OCI-LY7 (cell line): ENCODE data around the gene NTM.
A peak's percentile ranks its signal among the peaks of the same experiment; 100 is the strongest.

Experiments
- CTCF ChIP-seq: fragments of 200-600 bp; sonication (generic); conservative IDR thresholded peaks from 2 replicates; pipeline ENCODE4 v1.5.1; 2014; ENCODE audit warnings: mild to moderate bottlenecking, antibody characterized with exemption, low read length, moderate library complexity, mixed read lengths
- EZH2phosphoT487 ChIP-seq: fragments of 200-600 bp; sonication (generic); IDR thresholded peaks from 2 replicates; pipeline ENCODE4 v1.6.1; 2018; ENCODE audit warnings: low read depth, borderline replicate concordance, mild to moderate bottlenecking, mixed run types, antibody characterized with exemption, low read length, moderate library complexity, mixed read lengths

DNA sequence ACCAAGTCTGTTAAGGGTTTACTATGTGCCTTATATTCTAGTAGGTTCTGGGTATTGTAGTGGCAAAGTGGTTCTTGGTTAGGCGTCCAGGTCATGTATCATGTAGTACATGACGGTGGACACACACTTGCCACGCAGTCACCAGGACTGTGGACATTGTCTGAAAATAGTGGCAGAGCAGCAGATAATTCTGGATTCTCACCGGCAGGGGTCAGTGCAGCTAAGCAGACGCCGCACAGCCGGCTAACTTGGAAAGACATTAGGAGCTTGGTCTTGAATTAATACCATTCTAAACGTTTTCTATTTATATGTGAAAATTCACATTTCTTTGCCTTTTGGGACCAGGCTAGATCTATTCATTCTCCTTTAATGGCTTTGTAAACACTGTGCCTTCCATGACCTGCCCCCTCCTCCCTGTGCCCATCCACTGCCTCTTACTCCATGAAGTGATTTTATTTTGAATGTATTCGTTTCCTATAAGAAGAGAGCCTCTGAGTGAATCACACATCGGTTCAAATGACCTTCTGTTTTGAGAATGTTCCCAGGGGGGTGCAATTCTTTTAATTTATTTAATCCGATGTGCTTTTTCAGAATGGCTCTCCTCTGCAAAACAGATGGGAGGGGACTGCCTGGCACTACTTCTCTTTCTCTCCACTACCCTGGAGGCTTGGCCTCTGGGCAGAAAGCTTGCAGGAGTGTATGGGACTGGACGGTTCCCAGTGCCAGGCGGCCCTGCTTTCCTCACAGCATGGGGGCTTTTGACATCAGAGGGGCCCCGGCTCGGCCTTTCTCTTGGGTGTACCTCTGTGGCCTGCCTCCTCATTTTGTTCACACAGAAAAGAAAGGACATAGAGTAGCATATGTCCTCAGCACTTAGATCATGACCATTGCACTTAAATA is 378.0 kb downstream of the NTM start:
- TF ChIP-seq CTCF: peak; percentile 85
- TF ChIP-seq EZH2phosphoT487: no peak
